Measurements from ENCODE around the gene GDPD4. TPM values are rescaled to one million over a fixed set of nuclear protein-coding genes. Genes with fewer than 3 reads are reported as not detected.

GDPD4 gene
- total and polyA plus RNA-seq, 9 of the 15 experiments (the other 6 are each of a cell fraction or from before 2014, with no cell fraction given) = 0.40 TPM; not detected in 8

GRCh38 chr11:77324508-77324907 is 23.0 kb upstream of the GDPD4 start (continued):
- TF ChIP-seq CREB3 (tag; conservative IDR thresholded peaks at IDR 0.05; ENCODE audit: low read depth) (no peak), ZNF780A (CRISPR knock-in tag; IDR thresholded peaks at IDR 0.05) (no peak), ZNF699 (CRISPR knock-in tag; IDR thresholded peaks at IDR 0.05; ENCODE audit: insufficient replicate concordance) (no peak), ZNF384 (IDR thresholded peaks at IDR 0.05; ENCODE audit: low read depth, low read length) (no peak), ZFP36 (IDR thresholded peaks at IDR 0.05; ENCODE audit: low read depth, low read length, partially characterized antibody) (no peak)

GRCh38 chr11:77322926-77323590 is 21.6 kb upstream of the GDPD4 start:
- intact Hi-C loops (cut with micrococcal nuclease) = no loop called here
- no peaks in the 10 kb centered on the region for H3K9me1 ChIP-seq (ENCODE audit: control insufficient read depth, insufficient read depth, low read length)
- peaks cover 0 to 6% of the 10 kb centered on the region in 2 experiments; a peak in 2 of 5 replicates for H3K27me3 ChIP-seq (ENCODE audit: control insufficient read depth in 2 of 2, insufficient read depth in 2 of 2, low read length in 2 of 2)
- H3K4me2 ChIP-seq (ENCODE audit: insufficient read depth, low read length) = no peak overlapping the region
- H3K9ac ChIP-seq (ENCODE audit: insufficient read depth in 1 of 2, low read depth in 2 of 2, low read length in 2 of 2) = no peak overlapping the region
- H3K27ac ChIP-seq (ENCODE audit: extremely low read depth, low read depth, low read length) = no peak overlapping the region
- 6% methylated on average over 2 of the region's 2 CpGs for WGBS (ENCODE audit: insufficient coverage, low coverage, missing lambda C conversion rate)
- CTCF ChIA-PET (ENCODE audit: low intra/inter-chr PET ratio) = no interaction called here
- no peaks in the 10 kb centered on the region for H4K20me1 ChIP-seq (replicated peaks; ENCODE audit: control insufficient read depth, insufficient read depth, low read length)
- POLR2A ChIA-PET = interaction anchor here (0.7 kb wide), 1 partner anchor 44 kb away, joined by 3 read pairs; no protein-coding TSS in a partner anchor
- no peaks in the 10 kb centered on the region for H3K36me3 ChIP-seq (ENCODE audit: control insufficient read depth, insufficient read depth, low read length)
- no peak overlapping the region for H3K4me3 ChIP-seq
- ATAC-seq (no peak), DNase-seq (ENCODE audit: extremely low read depth in 1 of 4, low spot score in 3 of 4) (no peak), FAIRE-seq (no peak)
- H3K9me3 ChIP-seq (replicated peaks; ENCODE audit: control insufficient read depth, insufficient read depth, low read depth, low read length) = no peaks in the 10 kb centered on the region
- H3K79me2 ChIP-seq (ENCODE audit: control insufficient read depth, insufficient read depth, low read length) = no peaks in the 10 kb centered on the region
- in situ Hi-C loops (cut with MboI) = no loop called here
- H2AFZ ChIP-seq (ENCODE audit: low read depth, low read length) = no peak overlapping the region
- BruUV-seq (replicated peaks) = no TSS peak
- no peaks in the 10 kb centered on the region for H3K4me1 ChIP-seq (replicated peaks in 1 of 2; ENCODE audit: control insufficient read depth in 2 of 2, insufficient read depth in 2 of 2, low read length in 2 of 2)
- TF ChIP-seq ZBTB26 (CRISPR knock-in tag; IDR thresholded peaks at IDR 0.05) (no peak), NFXL1 (CRISPR knock-in tag; IDR thresholded peaks at IDR 0.05) (no peak), ZNF764 (CRISPR knock-in tag; IDR thresholded peaks at IDR 0.05; ENCODE audit: low read depth) (no peak), ZBTB49 (CRISPR knock-in tag; IDR thresholded peaks at IDR 0.05; ENCODE audit: borderline replicate concordance) (no peak), GMEB1 (CRISPR knock-in tag; IDR thresholded peaks at IDR 0.05) (no peak), TEAD1 (CRISPR knock-in tag; IDR thresholded peaks at IDR 0.05) (no peak), HOXB6 (CRISPR knock-in tag; IDR thresholded peaks at IDR 0.05; ENCODE audit: borderline replicate concordance) (no peak), MAX (CRISPR knock-in tag; IDR thresholded peaks at IDR 0.05) (no peak)
